HG03196 (cell line): ENCODE data around the gene CFAP100.

Experiments
- ATAC-seq: cut with Tn5 transposase; IDR thresholded peaks from one replicate; pipeline ENCODE4 v1.9.1; 2021; ENCODE audit not compliant: unreplicated experiment

Gene CFAP100

DNA sequence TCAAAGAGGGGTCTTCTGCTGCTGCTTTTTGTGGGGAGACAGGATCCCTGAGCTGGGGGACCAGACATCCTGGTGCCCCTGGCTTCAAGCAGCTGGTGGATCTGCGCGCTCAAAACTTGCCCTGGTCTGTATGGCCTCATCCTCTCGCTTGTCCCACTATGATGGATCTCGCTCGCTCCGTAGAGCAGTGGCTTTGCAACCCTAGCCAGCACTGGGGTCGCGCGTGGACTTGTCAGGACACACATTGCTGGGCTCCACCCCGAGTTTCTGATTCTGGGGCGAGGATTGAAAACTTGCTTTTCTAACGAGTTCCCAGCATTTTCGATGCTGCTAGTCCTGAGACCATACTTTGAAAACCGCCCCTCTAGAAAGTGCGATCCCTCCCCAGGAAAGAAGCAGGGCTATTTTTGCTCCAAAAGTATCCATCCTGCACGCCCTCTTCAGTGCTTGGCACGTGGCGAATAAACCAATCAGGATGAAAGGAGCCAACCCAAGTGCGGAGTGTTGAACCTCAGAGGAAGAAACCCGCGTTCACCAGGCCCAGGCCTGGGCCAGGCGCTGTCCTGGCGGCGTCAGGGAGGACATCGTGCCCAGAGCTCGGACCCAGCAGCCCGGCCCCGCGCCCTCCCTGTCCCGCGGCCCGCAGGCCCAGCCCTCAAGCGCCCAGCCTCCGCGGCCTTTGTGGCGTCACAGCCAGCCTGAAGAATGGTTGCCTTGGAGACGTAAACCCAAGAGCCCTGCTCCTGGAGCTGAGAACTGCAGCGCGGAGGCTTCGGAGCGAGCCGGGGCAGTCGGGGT is at the start of gene CFAP100:
Gene CFAP100 (plus strand): TSS at position 731 of the 798 bp plus-strand sequence. CDS start 1,092 bp downstream, outside the sequence.
- no peak for ATAC-seq

DNA sequence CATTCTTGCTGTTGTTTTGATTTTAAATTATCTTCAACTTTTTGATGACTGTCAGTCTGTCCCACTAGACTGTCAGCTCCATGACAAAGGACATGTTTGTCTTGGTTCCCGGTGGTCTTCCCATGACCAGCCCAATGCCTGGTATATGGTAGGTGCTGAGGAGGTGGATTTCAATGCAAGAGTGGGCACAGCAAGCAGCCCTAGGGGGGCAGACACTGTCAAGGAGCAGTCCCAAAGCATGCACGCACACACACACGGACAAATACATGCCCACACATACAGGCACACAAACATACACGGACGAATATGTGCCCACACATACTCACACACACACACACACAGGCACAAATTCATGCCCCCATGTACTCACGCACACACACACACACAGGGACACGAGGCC is 49.5 kb upstream of the CFAP100 start:
- ATAC-seq, result no peak

DNA sequence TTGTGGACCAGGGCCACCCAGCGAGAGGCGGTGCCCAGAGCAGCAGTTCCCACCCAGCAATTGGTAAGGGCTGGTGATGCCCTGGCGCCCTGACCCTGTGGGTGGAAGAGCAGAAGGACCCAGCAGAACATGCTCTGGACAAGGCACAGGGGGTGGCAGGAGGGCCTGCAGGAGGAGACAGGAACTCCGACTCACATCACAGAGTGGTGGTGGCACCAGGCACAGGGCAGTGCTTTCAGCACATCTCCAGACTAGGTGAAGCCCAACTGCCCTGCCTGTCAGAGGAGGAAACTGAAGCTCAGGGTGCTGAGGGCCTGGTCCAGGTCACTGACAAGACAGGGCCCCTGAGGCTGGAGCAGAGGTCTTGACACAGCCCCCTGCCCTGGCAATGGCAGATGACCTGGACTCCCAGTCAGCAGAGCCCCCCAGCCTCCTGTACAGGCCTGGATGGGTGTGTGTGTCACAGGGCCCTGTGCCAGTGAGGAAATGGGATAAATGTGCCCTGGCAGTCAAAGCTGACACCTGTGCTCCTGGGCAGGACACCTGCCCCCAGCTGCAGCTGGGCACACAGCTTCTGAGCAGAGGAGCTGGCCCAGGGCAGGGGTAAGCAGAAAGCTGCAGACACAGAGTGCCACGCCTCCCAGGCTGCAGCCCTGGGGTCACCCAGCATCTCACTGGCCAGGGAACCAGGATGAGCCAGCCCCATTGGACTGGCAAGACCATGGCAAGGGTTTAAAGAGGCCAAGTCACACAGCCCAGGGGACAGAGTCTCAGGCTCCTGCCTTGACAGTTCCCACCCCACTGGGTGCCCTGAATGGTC is 48.9 kb upstream of the CFAP100 start:
- no peak for ATAC-seq

DNA sequence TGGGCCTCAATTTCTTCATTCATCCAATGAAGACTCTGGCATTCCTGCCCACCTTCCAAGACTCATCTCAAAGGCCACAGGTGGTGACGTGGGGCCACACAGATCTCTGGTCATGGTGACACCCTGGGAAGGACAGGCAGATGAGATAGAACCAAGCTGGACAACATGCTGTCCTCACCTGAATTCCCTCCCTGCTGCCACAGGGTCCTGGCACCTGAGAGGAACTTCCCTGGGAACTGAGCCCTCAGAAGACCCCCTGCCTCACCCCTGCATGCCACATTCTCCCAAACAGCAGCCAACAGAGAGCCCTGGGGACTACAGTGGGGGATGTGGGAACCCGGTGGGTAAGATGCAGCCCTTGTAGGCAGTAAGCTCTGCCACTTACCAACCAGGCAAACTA is 48.2 kb upstream of the CFAP100 start:
- no peak for ATAC-seq

DNA sequence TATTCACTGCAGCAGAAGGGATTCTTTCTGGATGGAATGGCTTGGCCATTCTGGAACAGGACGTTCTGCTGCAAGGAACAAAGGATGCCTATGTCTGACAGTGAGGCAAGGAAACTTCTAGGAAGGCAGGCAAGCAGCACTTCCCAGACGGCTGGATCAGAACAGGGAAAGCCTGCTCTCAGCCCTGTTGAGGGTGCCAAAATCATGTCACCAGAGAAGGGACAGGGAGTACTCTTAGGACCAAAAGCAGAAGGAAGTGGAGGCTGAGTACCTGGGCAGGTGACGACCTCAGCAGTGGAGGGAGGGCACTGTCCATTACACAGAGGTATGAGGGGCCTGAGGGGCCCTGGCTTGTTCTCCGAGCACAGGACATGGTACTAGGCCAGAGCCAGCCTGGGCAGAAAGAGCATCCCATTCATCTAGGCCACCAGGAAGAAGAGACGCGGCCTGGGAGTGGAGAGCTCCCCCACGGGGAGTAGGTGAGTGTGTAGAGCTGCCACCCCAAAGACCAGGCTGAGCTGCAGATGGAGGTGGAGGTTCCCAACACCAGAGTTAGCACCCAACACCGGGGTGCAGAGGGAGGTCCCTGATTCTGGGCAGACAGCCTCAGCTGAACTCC is 47.1 kb upstream of the CFAP100 start:
- ATAC-seq, result no peak

DNA sequence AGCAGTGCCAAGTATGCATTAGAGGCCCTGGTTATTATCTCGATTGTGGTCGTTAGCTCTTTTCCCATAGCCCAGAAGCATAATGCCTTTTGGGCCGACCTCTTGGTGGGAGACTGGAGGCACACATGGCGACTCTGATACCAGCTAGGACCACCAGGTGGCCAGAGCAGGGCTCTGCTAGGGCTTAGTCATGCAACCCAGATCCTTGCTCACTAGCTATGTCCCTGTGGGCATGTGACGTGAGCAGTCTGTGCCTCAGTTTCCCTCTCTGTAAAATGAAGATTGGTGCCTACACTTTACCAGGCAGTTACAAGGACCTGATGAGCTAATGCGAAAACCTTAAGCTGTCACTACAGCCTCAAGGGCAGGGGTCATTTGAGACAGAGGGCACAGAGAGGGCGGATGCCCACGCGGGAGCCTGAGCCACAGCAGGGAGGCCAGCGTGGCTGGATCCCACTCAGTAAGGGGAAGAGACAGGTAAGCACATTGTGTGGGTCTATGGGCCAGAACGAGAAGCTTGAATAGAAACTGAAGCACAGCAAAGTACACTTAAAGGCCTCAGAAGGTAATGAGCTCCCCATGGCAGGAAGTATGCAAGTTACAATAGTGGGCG is 46.3 kb upstream of the CFAP100 start:
- ATAC-seq, result no peak

DNA sequence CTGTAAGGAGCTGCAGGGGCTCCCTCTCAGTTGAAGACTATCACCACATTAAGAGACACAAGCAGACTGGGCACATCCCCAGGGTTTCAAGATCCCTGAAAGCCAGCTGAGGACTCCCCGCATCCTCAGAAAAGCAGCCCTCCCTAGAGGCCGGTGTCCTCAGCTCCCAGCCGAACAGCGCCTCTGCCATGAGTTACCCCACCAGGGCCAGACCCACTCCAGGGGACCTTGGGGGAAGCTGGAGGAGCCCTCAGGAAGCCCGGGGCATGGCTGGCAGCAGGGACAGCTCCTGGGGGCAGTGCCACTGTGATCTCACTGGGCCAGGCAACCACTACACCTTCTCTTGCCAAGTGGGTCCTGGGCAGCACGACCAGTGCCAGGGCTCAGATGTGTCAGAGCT is 45.6 kb upstream of the CFAP100 start:
- ATAC-seq, result no peak

DNA sequence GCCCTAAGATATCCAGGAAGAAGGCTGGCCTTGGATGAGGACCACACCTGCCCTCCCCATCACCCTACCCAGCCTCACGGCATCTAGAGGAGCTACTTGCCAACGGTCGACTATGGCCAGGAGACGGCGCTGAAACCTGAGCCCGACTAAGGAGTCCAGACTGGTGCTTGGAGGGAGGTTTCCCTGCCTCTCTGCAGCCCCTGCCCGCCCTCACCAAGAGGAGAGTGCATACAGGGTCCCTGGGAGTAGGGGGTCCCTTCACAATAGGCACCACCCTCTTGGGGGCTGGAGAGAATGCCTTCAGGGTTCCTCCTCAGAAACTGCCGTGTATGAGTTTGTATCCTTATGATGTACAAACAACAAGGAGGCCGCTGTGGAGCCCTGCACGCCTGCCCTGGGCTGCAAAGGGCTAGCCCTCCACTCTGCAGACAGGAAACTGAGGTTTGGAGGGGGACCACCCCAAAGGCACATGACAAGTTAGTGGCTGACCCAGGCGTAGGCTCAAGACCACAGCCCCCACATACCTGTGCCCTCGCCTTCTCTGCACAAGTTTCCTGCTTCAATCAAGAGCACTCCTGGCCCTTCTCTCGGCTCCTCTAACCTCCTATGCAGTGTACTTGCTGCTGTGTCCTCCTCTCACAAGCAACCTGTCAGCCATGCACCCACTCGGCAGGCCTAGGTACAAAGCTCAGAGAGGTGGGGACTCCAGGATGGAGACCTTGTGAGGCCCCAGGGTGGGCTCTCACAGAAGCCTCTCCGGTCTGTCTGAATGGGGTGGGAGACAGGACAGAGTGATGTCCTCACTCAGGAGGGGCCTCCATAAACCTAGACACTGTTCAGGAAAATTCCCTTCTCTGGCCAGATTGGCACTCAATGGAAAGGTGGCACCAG is 44.9 kb upstream of the CFAP100 start:
- ATAC-seq, result no peak

DNA sequence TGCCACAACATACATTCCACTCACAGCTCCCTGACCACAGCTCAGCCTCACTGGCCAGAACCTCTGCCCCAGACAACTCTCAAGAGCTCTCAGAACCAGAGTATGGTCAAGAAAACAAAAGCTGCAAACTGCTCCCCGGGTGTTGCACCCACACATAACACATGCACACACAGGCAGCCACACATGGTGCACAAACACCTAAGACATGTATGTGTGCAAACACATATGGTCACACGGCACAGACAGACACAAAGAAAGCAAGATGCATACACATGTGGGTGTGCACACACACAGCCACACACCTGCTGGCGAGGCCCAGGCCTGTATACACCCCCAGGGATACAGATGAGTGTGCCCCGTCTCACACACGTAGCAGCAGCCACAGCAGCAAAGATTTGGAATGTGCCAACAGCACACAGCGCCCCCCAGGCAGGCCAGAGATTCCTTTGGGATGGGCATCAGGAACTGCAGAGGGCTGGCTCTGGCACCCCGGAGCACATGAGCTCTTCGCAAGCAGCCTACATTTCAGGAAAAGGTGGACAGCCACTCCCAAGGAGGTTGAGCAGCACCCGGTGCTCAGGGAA is 44.1 kb upstream of the CFAP100 start:
- no peak for ATAC-seq

DNA sequence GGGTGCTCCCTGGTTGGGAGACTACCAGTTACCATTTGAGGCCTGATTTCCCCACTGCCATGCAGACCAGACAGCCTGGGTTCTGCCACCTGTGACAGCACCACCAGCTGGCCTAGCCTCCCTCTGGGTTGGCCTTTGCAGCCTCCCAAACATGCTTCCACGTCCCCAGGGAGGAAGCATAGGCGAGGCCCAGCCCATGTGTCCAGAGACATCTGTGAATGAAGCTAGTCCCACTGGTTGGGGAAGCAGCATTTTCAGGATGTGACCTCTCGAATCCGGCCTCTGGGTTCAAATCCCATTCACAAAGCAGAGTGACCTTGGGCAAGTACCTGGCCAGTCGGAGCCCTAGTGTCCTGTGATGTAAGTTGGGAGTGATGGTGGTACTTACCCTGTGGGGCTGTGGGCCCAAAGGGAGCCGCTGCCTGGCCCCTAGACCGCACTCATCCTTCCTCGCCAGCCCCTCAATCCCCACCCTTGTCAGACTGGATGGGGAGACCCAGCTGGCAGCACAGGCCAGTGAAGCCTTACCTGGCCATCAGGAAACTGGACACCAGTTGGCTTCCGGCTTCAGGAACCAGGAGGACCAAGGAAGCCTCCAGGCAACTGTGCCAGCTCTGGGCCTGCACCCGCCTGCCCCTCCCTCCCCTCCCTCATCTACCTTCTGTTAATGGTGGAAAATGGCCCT is 43.5 kb upstream of the CFAP100 start:
- ATAC-seq, result no peak

DNA sequence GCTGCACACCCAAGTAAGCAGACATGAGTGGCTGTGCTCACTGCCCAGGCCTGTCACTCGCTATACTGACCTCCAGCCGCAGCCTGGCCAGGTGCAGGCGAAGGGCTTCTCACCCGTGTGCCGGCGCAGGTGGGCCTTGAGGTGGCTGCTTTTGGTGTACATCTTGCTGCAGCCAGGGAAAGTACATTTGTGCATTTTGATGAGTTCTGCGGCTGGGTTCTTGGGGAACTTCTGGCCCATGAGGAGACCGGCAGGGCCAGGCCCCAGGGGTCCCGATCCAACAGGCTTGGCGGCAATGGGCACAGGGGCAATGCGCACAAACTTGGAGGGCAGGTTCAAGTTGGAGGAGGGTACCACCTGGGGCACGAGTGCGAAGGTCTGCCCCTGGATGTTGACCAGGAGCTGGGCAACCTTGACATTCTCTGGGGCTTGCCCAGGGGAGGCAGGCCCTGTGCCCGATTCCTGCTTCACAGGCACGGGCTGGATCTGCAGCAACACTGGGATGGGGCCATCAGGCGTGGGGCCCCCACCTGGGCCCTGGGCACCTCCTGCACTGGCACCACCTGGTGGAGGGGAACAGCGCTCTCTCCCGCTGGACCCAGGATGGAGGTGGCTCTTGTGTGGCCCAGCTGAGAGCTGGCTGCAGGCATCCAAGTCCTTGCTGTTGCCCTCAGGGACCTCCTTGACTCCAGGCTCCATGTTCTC is 42.8 kb upstream of the CFAP100 start:
- ATAC-seq, result no peak

DNA sequence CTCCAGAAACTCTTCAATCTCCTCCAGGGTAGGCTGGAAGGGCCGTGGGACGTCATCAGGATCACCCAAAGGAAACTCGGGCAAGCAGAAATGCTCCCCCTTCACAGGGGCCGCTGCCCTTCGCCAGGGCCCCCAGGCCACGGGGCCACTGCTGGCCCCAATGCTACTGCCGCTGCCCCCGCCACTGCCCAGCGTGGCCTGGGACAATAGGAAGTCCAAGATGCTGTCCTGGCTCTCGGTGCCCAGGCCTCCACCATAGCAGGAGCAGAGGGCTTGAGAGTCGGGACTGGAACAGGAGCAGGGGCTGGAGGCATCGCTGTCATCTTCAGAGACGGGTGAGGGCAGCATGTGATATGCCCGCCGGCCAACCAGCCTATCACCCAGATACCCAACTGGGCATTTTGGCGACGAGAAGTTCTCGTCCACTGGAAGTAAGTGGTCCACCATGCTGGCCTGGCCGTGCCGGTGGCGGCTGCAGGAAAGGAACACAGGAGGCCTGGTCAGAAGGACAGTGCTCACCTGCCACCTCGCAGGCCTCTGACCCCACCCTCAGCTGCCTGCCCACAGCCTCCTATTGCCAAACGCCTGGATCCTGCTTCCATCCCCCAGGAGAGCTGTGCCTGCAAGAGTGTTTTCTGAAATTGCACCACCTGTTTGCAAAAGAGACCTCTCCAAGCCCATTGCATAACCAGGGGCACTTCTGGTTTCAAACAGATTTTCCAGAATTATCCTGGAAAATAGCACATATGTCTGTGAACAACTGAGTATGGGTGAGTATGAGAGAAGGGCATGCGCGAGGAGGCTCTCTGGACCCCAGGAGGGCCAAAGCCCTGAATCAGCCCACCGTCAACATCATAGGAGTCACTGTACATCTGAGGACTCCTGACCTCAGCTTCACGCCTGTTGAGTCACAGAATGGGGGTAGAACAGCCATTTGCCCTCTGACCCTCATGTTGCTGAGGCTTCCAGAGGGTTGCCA is 41.9 kb upstream of the CFAP100 start:
- ATAC-seq, result no peak

DNA sequence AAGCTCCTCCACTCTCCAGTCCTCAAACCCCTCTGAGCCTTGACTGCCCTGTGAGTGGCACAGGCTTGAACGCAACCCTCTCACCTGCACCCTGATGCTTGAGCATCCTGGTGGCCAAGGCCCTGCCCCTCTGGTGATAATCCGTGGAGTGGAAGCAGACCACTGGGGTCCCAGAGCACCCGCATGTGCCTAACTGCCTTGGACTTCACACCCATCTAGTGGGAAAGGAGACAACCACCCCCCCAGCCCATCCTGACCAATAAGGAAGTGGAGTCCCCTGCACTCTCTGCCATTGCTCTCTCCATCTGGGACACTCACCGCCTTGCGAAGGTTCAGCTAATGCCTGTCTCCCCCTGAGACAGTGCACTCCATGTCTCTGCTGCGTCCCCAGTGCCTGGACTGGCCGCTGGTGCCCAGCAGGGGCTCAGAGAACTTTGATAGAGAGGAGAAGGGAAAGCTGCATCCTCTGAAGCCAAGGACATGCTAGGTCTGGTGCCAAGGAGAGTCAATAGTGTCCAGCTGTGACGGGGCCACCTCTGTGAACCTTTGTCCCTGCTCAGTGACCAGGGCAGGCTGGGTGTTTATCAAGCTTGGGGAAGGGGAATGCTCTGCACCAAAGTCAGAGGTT is 40.9 kb upstream of the CFAP100 start:
- no peak for ATAC-seq

DNA sequence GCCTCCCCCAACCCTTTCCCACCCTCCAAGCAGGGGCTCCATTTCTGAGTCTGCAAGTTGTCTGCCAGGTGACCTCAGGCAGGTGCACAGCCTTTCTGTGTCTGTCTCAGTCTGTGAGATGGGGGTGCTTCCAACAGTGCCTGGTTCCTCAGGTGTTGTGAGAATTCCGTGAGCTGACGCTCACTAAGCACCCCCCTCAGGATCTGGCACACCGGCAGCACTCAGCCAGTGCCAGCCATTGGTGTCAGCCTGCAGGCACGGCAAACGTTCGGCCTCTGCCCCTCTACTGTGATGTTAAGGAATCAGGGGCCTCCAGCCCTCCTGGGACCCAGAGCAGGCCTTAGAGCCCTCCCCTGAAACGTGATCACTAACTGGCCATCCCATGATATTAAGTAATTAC is 39.9 kb upstream of the CFAP100 start:
- no peak for ATAC-seq

DNA sequence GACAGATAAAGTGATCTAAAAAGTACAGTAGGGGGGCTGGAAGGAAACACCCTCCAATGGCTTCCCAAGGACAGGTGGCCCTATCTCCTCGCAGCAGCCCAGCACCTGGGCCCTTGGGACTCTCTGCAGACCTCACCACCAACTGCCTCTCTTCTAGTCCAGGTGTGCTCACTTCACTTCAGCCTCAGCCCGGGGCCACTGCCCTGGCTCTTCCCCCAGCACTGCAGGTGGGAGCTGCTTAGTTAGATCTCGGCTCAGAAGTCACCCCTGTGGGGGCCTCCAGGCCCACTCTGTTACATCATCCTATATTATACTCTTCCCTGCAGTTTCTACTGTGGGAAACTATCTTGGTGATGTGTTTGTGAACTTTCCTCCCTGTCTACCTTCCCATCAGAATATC is 39.5 kb upstream of the CFAP100 start:
- ATAC-seq, result no peak

DNA sequence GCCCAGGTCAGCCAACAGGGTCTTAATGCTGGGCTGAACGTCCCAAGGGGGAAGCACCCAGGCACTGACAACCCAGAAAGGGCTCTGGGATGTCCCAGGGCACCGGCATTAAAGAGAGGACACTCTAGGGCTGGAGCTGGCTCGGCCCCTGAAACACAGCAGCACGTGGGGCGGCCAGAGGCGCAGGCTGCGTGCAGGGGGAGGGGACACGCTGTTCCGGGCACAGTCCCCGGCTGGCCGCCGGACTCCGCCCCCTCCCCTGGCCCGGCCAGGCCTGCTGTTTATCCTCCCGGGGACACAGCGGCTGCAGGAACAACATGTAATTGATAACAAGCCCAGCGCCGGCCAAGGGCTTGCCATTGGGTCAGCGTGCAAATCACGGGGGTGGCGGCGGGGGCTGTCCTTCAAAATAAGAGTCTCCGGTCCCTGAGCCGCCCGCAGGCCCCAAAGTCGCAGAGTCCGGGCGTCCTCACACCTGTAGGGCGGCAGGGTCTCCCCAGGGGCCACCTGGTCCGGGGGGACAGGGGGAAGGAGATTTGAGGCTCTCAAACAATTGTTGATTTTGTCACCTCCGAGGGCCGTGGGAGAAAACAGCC is 38.8 kb upstream of the CFAP100 start:
- ATAC-seq, result no peak
